ENCODE measurements around the gene LORICRIN.

- TF ChIP-seq CTCF (IDR thresholded peaks at IDR 0.05) (no peak), POLR2A (IDR thresholded peaks at IDR 0.05; ENCODE audit: low read depth) (no peak)
Measured at GRCh38 chr1:153272186-153272585, 12.7 kb downstream of the LORICRIN start.
